SU-DHL-6 (cell line): Measurements from ENCODE around the gene CLSTN3.

ENCODE experiments used
- H2AFZ ChIP-seq: fragments of 200-600 bp; sonication (generic); 2 replicates; pipeline ENCODE4 v1.6.1; 2014; ENCODE audit warnings: low read depth, mild to moderate bottlenecking, moderate library complexity, mixed read lengths, antibody characterized with exemption, low read length; ENCODE audit not compliant: severe bottlenecking
- H3F3A ChIP-seq: fragments of 200-600 bp; shearing (Covaris generic); 2 replicates; pipeline ENCODE4 v1.6.0; 2016; ENCODE audit warnings: antibody characterized with exemption, mild to moderate bottlenecking; ENCODE audit not compliant: insufficient read depth
- H3K27ac ChIP-seq: fragments of 200-600 bp; sonication (generic); 2 replicates; pipeline ENCODE4 v1.5.1; 2016; ENCODE audit warnings: low read depth, mild to moderate bottlenecking, low read length, moderate library complexity, mixed read lengths
- H3K27me3 ChIP-seq: fragments of 200-600 bp; sonication (generic), shearing (Covaris generic); 2 replicates; pipeline ENCODE4 v1.6.0; 2014; ENCODE audit warnings: mild to moderate bottlenecking, low read length
- H3K36me3 ChIP-seq: fragments of 200-600 bp; sonication (generic); 2 replicates; pipeline ENCODE4 v1.6.1; 2014; ENCODE audit warnings: mild to moderate bottlenecking, low read length, mixed read lengths
- H3K4me2 ChIP-seq: fragments of 300-600, 200-600 bp; shearing (Covaris generic), sonication (generic); 2 replicates; pipeline ENCODE4 v1.6.0; 2014; ENCODE audit warnings: low read length, low read depth, mild to moderate bottlenecking; ENCODE audit not compliant: poor library complexity, severe bottlenecking
- H3K4me3 ChIP-seq: fragments of 200-600 bp; sonication (generic); 2 replicates; pipeline ENCODE4 v1.5.1; 2014; ENCODE audit warnings: antibody characterized with exemption, low read length, mild to moderate bottlenecking, mixed read lengths; ENCODE audit not compliant: insufficient read depth, poor library complexity, severe bottlenecking
- H3K79me2 ChIP-seq: fragments of 200-600 bp; sonication (generic); 2 replicates; pipeline ENCODE4 v1.6.1; 2014; ENCODE audit warnings: mild to moderate bottlenecking, low read length, moderate library complexity; ENCODE audit not compliant: insufficient read depth
- H3K9ac ChIP-seq: fragments of 200-600 bp; sonication (generic); 2 replicates; pipeline ENCODE4 v1.7.0; 2014; ENCODE audit warnings: mild to moderate bottlenecking, low read length
- H3K9me2 ChIP-seq: fragments of 200-600 bp; sonication (generic); replicated peaks from 2 replicates; pipeline ENCODE4 v1.6.1; 2014; ENCODE audit warnings: low read length; ENCODE audit not compliant: insufficient read depth
- H3K9me3 ChIP-seq: fragments of 200-600 bp; sonication (generic); 2 replicates; pipeline ENCODE4 v1.6.1; 2014; ENCODE audit warnings: low read length, mixed read lengths; ENCODE audit not compliant: insufficient read depth
- H4K20me1 ChIP-seq: fragments of 200-600 bp; sonication (generic); 2 replicates; pipeline ENCODE4 v1.6.1; 2014; ENCODE audit warnings: low read depth, mild to moderate bottlenecking, antibody characterized with exemption, low read length, moderate library complexity, mixed read lengths
- EZH2phosphoT487 ChIP-seq: fragments of 200-600 bp; sonication (generic), shearing (Covaris generic); conservative IDR thresholded peaks from 2 replicates; pipeline ENCODE4 v1.6.1; 2018; ENCODE audit warnings: mild to moderate bottlenecking, antibody characterized with exemption, low read length, moderate library complexity, mixed read lengths
- TF ChIP-seq, protein P1 (sequence below): fragments of 200-600 bp; sonication (generic); IDR thresholded peaks from one replicate; pipeline ENCODE4 v1.5.1; 2017; ENCODE audit warnings: antibody characterized with exemption, mild to moderate bottlenecking, low read length, moderate library complexity; ENCODE audit not compliant: insufficient read depth, poor library complexity, severe bottlenecking

CLSTN3 gene

DNA sequence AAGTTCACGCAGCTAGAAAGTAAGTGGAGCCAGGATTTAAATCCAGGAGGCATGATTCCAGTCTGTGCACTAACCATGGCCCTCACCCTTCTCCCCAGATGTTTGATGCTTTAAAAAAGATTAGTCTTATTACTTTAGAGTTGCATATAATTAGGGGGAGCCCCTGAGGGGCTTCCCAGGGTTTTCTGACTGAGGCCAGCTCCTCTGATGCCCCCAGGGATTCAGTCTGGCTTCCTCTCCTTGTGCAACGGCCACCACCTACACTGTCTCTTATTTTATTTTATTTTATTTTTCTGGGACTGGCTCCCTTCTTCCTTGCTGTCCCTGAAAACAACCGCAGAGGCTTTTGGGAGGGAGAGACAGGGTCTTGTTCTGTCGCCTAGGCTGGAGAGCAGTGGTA, 22.6 kb downstream of the CLSTN3 start:
- H2AFZ ChIP-seq: no peak overlapping the region

DNA sequence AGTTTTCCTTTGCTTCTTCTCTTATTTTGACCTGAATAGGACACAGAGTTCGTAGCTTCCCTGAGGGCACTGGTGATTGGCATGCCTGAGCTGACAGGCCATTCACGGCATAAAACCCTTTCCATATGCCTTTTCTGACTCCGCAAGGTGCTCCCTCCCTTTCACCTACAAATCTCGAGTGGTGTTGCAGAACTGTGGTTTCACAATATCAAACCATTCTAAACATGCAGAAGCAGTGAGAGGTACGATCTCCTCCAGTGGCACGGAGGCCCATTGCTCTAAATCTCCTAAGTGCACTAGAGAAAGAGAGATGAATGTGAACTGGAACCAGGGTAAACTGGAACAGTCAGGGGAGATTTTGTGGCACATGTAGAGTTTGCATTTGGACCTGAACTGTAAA, 23.9 kb downstream of the CLSTN3 start:
- no peaks in the 10 kb centered on the region for H3F3A ChIP-seq
- H3K36me3 ChIP-seq: no peaks in the 10 kb centered on the region
- no peak overlapping the region for H3K4me2 ChIP-seq
- TF ChIP-seq EZH2phosphoT487: no peak
- TF ChIP-seq, protein P1, sequence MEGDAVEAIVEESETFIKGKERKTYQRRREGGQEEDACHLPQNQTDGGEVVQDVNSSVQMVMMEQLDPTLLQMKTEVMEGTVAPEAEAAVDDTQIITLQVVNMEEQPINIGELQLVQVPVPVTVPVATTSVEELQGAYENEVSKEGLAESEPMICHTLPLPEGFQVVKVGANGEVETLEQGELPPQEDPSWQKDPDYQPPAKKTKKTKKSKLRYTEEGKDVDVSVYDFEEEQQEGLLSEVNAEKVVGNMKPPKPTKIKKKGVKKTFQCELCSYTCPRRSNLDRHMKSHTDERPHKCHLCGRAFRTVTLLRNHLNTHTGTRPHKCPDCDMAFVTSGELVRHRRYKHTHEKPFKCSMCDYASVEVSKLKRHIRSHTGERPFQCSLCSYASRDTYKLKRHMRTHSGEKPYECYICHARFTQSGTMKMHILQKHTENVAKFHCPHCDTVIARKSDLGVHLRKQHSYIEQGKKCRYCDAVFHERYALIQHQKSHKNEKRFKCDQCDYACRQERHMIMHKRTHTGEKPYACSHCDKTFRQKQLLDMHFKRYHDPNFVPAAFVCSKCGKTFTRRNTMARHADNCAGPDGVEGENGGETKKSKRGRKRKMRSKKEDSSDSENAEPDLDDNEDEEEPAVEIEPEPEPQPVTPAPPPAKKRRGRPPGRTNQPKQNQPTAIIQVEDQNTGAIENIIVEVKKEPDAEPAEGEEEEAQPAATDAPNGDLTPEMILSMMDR: no peak
- no peak overlapping the region for H3K27ac ChIP-seq
- no peak overlapping the region for H3K9ac ChIP-seq
- H3K4me3 ChIP-seq: no peak overlapping the region
- H3K9me3 ChIP-seq: no peaks in the 10 kb centered on the region
- no peaks in the 10 kb centered on the region for H4K20me1 ChIP-seq
- no peaks in the 10 kb centered on the region for H3K9me2 ChIP-seq
- no peaks in the 10 kb centered on the region for H3K27me3 ChIP-seq
- no peaks in the 10 kb centered on the region for H3K79me2 ChIP-seq
- H2AFZ ChIP-seq: no peak overlapping the region

More for the DNA sequence above, 22.6 kb downstream of the CLSTN3 start:
- Histone ChIP-seq H4K20me1 (no peaks in the 10 kb centered on the region), H3K27me3 (no peaks in the 10 kb centered on the region), H3F3A (no peaks in the 10 kb centered on the region), H3K9me3 (no peaks in the 10 kb centered on the region), H3K27ac (no peak overlapping the region), H3K4me3 (no peak overlapping the region), H3K4me2 (no peak overlapping the region), H3K9me2 (no peaks in the 10 kb centered on the region), H3K9ac (no peak overlapping the region), H3K36me3 (no peaks in the 10 kb centered on the region), H3K79me2 (no peaks in the 10 kb centered on the region)
- TF ChIP-seq, protein P1: no peak
- TF ChIP-seq EZH2phosphoT487: no peak

DNA sequence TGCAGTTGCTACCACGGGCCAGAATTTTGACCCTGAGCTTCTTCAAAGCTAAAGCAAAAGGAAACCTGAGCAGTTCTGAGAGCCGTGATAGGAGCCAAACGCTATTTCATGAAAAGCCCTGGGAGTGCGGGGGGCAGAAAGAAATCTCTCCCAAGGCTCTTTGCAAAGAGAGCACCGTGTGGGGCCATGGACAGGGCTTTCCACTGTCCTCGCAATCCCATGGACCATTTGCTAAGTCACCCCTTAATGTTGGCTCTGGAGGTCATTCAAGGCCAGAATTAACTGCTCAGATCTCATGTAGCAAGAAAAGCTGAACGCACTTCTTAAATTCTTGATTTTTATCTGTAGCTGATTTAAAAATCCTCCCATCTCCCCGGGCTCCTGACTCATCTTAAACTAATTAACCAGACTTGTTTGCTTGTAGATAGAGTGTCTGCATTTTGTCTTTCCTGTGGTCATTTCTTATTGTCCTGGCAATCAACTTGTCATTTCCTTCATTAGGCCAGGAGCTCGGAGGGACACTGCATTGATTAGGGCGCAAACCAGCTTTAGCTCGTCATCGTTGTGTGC, 24.8 kb downstream of the CLSTN3 start:
- TF ChIP-seq EZH2phosphoT487: no peak
- TF ChIP-seq, protein P1: no peak

More for the DNA sequence above, 24.8 kb downstream of the CLSTN3 start:
- H3K9me3 ChIP-seq: no peaks in the 10 kb centered on the region
- H3K4me2 ChIP-seq: no peak overlapping the region
- no peaks in the 10 kb centered on the region for H3F3A ChIP-seq
- H3K79me2 ChIP-seq: no peaks in the 10 kb centered on the region
- no peak overlapping the region for H3K4me3 ChIP-seq
- no peaks in the 10 kb centered on the region for H4K20me1 ChIP-seq
- no peaks in the 10 kb centered on the region for H3K9me2 ChIP-seq
- no peak overlapping the region for H3K9ac ChIP-seq
- no peaks in the 10 kb centered on the region for H3K27me3 ChIP-seq
- no peaks in the 10 kb centered on the region for H3K36me3 ChIP-seq
- H2AFZ ChIP-seq: no peak overlapping the region
- H3K27ac ChIP-seq: no peak overlapping the region
